IPS-18c (cell line): ENCODE measurements around the gene CCER1.

Experiments
- H3K4me3 ChIP-seq: 2 replicates; pipeline ENCODE4 v1.7.0; 2013; ENCODE audit warnings: low read depth, mild to moderate bottlenecking, low read length, moderate library complexity; ENCODE audit not compliant: insufficient read depth
- H3K9me3 ChIP-seq: one replicate; pipeline ENCODE4 v1.6.1; 2013; ENCODE audit warnings: mild to moderate bottlenecking, low read length, moderate library complexity; ENCODE audit not compliant: control insufficient read depth, insufficient read depth

CCER1 gene

DNA sequence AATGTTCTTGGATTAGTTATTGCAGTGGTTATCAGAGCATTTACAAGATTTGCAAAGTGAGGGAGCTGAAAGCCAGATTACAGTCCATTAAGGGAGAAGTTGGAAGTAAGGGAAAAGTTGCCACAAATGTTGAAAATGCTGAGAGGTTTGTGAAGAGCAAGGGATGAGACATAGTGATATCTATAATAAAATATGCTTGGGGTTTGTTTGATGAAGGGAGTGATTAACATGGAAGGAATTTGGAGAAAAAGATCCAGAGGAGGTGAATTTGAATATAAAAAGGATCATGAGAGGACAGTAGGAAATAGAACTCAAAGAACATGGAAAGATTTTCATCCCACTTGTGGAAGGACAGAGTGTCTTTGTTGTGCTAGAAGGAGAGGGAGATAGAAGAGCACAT, 19.3 kb upstream of the CCER1 start:
- Histone ChIP-seq H3K9me3 (no peaks in the 10 kb centered on the region), H3K4me3 (no peak overlapping the region)

DNA sequence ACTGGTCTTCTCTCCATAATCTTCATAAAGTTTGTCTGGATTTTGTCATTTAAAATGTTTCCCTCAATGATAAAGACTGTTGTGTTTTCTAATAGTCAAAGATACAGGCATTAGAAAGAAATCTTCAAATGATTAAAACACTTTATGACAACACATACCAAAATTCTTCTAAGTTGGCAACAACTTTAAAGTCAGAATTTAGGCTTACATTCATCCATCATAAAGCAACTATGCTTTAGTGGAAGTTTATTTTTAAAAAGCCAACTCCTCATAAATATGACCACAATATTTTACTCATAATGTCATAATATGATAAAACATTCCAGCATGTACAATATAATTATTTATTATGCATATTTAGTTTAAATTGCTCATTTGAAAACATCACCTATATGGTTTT, 17.2 kb upstream of the CCER1 start:
- H3K4me3 ChIP-seq = no peak overlapping the region
- H3K9me3 ChIP-seq = no peaks in the 10 kb centered on the region

DNA sequence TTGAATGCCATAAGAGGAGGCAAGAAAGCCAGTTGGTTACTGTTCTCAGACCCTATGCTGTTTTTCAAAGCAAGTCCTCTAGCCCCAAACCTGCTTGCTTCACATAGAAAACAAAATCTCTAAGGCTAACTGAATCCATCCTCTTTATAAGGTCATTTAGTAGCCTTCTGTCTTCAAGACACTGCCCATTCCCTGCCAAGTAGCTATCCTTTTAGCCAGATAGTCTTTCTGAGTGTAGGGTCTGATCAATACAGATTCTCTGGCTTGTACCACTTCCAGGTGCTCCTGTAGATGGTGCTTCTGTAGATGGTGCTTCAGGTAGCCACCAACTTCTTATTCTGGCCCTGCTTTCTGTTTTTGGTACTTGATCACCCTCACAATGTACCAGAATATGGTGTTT, 15.9 kb upstream of the CCER1 start:
- no peak overlapping the region for H3K4me3 ChIP-seq

GRCh38 chr12:90970471-90970870, 15.5 kb upstream of the CCER1 start:
- no peaks in the 10 kb centered on the region for H3K9me3 ChIP-seq
- H3K4me3 ChIP-seq = no peak overlapping the region

More for the DNA sequence above, 15.9 kb upstream of the CCER1 start:
- H3K9me3 ChIP-seq = no peaks in the 10 kb centered on the region

DNA sequence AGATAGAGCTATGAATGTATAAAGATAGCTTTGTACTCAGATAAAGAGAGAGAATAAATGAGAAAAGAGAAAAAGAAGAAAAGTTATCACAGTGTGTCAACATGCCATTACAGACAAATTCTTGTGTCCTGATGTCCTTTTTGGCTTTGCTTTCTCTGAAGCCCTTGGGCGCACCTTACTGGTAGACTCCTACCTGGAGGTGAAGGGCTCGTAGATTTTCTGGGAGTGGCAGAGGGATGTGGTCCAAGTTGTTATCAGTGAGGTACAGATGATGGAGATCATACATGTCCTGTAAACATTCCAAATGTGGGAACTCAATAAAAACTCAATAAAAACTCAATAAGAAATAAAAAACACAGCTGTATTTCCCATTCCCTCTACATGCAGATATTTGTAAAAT, 14.9 kb upstream of the CCER1 start:
- no peaks in the 10 kb centered on the region for H3K9me3 ChIP-seq

DNA sequence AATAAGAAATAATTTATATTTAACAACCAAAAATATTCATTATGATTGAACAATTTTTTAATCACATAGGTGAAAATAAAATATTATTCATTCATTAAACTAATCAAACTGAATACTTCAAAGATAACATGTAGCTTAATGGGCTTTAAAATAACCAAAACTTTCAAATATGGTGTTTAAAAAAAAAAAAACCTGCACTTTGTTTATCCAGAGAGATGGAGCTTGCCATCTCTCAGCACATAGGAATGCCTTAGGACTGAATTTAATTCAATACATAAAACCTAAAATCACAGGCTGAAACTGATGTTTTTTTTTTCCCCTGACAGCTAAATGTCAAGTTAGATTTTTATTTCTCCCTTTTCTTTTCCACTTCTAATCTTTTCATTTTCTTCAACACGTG, 14.4 kb upstream of the CCER1 start:
- H3K4me3 ChIP-seq = no peak overlapping the region
- no peaks in the 10 kb centered on the region for H3K9me3 ChIP-seq

More for the DNA sequence above, 14.9 kb upstream of the CCER1 start:
- no peak overlapping the region for H3K4me3 ChIP-seq

DNA sequence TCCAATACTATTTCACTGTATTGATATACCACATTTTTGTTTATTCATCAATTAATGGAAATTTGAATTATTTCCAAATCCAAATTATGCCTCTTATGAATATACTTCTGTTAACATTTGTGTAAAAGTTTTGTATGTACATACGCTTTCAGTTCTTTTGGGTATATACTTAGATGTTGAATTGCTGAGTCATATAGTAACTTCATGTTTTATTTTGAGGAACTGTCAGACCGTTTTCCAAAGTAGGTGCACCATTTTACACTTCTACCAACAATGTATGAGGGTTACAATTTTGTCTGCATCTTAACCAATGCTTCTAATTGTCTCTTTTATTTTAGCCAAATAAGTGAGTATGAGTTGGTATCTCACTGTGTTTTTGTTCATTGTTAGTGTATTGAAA, 10.2 kb upstream of the CCER1 start:
- no peaks in the 10 kb centered on the region for H3K9me3 ChIP-seq
- H3K4me3 ChIP-seq = no peak overlapping the region

DNA sequence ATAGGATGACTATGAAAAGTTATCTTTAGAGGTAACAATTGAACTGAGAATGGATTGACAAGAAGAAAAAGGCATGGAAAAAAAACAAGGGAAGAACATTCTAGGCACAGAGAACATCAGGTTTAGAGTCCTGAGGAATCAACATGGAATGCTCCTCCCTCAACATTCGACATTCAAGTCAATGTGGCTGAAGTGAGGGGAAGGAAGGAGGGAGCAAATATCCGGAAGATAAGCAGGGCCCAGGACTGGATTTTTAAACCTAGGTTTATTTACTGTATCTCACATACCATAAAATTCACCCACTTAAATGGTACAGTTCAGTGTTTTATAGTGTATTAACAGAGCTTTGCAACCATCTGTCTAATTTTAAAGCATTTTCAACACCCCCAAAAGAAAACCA, 9.6 kb upstream of the CCER1 start:
- no peaks in the 10 kb centered on the region for H3K9me3 ChIP-seq
- H3K4me3 ChIP-seq = no peak overlapping the region

DNA sequence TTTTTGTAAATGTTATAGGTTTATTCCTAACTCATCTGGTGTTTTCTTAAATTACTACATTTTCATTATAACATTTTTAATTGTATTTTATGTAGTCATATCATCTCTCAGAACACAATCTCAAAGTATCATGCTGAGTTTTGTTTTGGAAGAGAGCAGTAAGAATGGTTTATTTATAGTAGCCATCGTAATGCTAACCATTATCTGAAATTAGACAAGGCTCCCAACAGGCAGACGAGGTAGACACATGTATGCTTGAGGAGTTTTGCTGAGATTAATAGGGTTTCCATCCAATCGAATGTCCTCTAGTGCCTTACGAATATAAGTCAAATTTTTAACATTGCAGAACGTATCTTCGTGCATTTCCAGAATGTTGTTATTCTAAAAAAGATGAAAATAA, 9.0 kb upstream of the CCER1 start:
- no peaks in the 10 kb centered on the region for H3K9me3 ChIP-seq
- no peak overlapping the region for H3K4me3 ChIP-seq

DNA sequence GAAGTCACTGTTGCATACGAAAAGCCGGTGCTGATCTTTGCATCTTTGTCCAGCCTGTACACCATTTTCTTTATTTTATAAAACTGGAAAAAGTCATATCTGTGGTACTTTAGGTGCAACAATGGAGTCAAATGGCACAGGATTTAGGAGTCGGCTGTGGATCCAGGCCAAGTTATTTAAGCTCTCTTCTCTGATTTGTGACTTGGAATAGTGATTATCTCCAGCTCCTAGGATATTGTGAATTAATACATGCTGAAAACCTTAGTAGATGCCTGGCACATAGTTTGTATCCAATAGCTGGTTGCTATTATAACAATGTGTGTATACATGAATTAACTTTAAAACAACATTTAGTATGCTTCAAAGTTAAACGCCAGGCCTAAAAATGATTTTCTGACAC, 6.2 kb upstream of the CCER1 start:
- H3K9me3 ChIP-seq = no peaks in the 10 kb centered on the region
- H3K4me3 ChIP-seq = no peak overlapping the region

- H3K4me3 ChIP-seq = no peak overlapping the region
- peaks cover 4% of the 10 kb centered on the region for H3K9me3 ChIP-seq
These were observed 4.7 kb upstream of the CCER1 start for GRCh38 chr12:90959538-90960139.

DNA sequence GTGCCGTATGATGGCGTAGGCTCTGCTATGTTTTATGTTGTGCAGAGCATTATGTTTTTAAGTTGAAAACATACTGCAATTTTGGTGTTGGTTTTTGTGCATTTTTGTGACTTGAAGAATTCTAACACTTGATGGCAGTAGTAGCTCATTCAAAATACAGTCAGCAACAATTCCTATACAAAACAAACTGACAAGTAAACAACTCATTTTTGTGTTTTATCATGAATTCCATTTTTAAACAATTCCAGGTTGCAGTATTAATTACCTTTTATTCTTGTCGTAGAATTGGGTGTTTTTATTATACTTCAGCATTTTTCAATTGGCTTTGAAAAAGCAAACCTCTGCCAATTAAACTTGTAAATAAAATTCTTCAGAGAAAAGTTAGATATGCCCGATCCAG, 4.1 kb upstream of the CCER1 start:
- no peak overlapping the region for H3K4me3 ChIP-seq
- H3K9me3 ChIP-seq = peaks cover 4% of the 10 kb centered on the region

GRCh38 chr12:90958347-90958746, 3.4 kb upstream of the CCER1 start:
- Histone ChIP-seq H3K4me3 (no peak overlapping the region), H3K9me3 (peaks cover 4% of the 10 kb centered on the region)

DNA sequence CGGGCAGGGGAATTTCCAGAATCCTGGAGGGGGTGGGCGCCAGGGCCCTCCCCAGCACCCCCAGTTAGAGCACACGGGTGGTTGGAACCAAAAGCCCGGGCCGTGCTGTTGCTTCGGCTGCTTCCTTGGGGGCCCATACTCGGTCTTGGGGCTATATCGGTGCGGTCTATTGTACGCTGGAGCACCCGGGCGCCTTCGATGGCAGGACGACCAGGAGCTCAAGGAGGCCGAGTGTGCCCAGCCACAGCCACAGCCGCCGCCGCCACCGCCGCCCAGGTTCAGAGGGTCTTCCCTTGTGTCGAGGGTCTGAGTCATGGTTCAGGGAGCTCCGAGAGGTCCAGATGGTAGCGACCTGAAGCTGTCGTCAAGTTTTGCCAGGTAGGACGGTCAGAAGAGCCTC, 548 bp downstream of the CCER1 start:
- peaks cover 4% of the 10 kb centered on the region for H3K9me3 ChIP-seq
- no peak overlapping the region for H3K4me3 ChIP-seq

- Histone ChIP-seq H3K9me3 (peaks cover 4% of the 10 kb centered on the region), H3K4me3 (no peak overlapping the region)
These were observed 987 bp downstream of the CCER1 start for GRCh38 chr12:90953956-90954421.

- Histone ChIP-seq H3K9me3 (peaks cover 4% of the 10 kb centered on the region), H3K4me3 (no peak overlapping the region)
These were observed 3.4 kb downstream of the CCER1 start for GRCh38 chr12:90951432-90952105.

- Histone ChIP-seq H3K9me3 (no peaks in the 10 kb centered on the region), H3K4me3 (no peak overlapping the region)
These were observed 7.1 kb downstream of the CCER1 start for GRCh38 chr12:90947869-90948268.

GRCh38 chr12:90945070-90945649, 9.8 kb downstream of the CCER1 start:
- Histone ChIP-seq H3K4me3 (no peak overlapping the region), H3K9me3 (no peaks in the 10 kb centered on the region)
